Breast epithelium (tissue), 3 donors: ENCODE measurements around the gene CTXND1.

ENCODE experiments used
- POLR2A ChIP-seq: fragments of 450-650 bp; IDR thresholded peaks from one replicate; pipeline ENCODE4 v1.6.1; 2016; ENCODE audit warnings: antibody characterized with exemption, mild to moderate bottlenecking, moderate library complexity
- POLR2AphosphoS5 ChIP-seq, 3 donors: sonication (generic); formaldehyde crosslinking; IDR thresholded peaks; one replicate each; pipeline ENCODE4 v1.6.1; 2017; ENCODE audit warnings: antibody characterized with exemption in 3 of 3
- TF ChIP-seq, protein P1 (sequence below), 3 donors: fragments of 450-650 bp; IDR thresholded peaks; one replicate each; pipeline ENCODE4 v1.5.1; 2016 to 2017; ENCODE audit warnings: antibody characterized with exemption in 3 of 3, mild to moderate bottlenecking in 3 of 3, moderate library complexity in 3 of 3

DNA sequence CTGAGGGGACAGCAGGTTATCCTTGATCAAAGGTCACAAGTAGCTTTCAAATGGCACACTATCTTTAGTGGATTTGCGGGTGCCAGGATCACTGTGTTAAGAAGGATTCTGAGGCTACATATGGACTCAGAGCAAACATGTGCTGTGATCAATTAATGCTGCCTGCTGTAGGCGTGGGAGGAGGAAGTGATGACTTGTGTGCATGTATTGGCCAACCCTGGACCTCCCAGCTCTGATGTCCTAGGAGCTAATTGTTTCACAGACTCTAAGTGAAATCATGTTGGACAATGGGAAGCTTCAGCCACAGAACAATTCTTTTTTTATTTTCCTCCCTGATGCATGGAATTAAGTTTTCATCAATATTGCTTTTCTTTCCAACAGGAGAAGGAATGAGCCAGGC is 74.9 kb downstream of the CTXND1 start:
- TF ChIP-seq POLR2A (no peak), POLR2AphosphoS5 (IDR thresholded peaks at IDR 0.05) (no peak)
- TF ChIP-seq, protein P1, sequence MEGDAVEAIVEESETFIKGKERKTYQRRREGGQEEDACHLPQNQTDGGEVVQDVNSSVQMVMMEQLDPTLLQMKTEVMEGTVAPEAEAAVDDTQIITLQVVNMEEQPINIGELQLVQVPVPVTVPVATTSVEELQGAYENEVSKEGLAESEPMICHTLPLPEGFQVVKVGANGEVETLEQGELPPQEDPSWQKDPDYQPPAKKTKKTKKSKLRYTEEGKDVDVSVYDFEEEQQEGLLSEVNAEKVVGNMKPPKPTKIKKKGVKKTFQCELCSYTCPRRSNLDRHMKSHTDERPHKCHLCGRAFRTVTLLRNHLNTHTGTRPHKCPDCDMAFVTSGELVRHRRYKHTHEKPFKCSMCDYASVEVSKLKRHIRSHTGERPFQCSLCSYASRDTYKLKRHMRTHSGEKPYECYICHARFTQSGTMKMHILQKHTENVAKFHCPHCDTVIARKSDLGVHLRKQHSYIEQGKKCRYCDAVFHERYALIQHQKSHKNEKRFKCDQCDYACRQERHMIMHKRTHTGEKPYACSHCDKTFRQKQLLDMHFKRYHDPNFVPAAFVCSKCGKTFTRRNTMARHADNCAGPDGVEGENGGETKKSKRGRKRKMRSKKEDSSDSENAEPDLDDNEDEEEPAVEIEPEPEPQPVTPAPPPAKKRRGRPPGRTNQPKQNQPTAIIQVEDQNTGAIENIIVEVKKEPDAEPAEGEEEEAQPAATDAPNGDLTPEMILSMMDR (IDR thresholded peaks at IDR 0.05) = no peak
